G401 (cell line): ENCODE results near the gene SFTPB. TPM values are rescaled to one million over a fixed set of nuclear protein-coding genes. Genes with fewer than 3 reads are reported as not detected.

Source experiments
- DNase-seq: peaks from one replicate; pipeline ENCODE4 v3.0.0-alpha.2; 2015; ENCODE audit warnings: low spot score
- in situ Hi-C: cut with HindIII; loops from 2 replicates; pipeline ENCODE4 v1.10.0; 2016; ENCODE audit warnings: low sequenced_read_pairs, mixed read lengths
- total RNA-seq: library from RNA; depleted of rRNA; stranded (reverse); fragments of >200 nt; shearing (Covaris generic); gene quantifications from 2 replicates; pipeline ENCODE4 v1.2.3, GENCODE V29; 2014

The SFTPB gene
- total RNA-seq, 1 experiment from 2014 or later, result not detected

DNA sequence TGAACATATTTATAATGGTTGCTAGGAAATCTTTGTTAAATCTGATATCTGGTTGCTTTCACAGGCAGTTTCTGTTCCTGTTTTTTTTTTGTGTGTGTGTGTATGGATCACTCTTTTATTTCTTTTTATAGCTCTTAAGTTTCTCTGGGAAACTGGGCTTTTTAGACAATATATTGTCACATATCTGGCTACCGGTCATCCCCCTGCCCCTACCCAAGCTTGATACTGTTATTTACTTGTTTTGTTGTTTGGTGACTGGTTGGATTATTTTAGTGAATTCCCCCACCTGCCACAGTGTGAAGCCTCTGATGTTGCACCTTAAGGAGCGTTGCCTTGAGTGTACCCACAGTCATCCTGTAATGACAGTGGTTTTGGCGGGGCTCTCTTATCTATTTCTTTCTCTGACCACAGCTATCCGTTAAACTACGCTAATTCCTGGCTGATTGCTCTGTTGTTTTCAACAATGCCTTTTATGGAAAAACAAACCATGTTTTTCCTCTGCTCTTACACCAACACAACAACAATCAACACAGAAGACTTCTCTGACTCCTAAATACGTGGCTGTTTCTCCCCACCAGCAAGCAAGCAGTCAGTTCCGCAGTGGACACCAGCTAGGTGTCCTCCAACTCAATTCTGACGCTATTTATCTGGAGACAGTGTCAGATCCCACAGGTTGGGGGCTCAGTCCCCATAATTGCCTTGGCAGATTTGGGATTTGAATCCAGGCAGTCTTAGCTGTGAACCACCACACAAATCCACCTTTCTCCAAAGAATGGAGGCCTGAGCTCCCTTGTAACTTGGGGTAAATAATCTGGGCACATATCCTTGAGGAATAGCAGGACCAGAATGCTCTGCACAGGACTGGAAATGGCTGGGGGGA is 37.0 kb upstream of the SFTPB start:
- no peak for DNase-seq
- in situ Hi-C loops, result loop anchor here (5.0 to 25.0 kb wide), 2 partner anchors 48 to 107 kb away; no protein-coding TSS in a partner anchor

DNA sequence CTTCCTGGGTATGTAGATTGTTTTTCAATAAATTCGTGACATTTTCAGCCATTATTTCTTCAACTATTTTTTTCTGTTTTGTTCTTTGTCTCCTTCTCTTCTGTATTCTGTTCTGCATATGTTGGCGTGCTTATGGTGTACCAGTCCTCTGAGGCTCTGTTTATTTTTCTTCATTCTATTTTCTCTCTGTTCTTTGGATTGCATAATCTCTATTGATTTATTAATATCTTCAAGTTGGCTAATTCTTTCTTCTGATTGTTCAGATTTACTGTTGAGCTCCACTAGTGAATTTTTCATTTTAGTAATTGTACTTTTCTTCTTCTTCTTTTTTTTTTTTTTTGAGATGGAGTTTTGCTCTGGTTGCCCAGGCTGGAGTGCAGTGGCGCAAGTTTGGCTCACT is 36.0 kb upstream of the SFTPB start:
- in situ Hi-C loops, result loop anchor here (25.0 kb wide), 1 partner anchor 108 kb away; no protein-coding TSS in a partner anchor
- no peak for DNase-seq

DNA sequence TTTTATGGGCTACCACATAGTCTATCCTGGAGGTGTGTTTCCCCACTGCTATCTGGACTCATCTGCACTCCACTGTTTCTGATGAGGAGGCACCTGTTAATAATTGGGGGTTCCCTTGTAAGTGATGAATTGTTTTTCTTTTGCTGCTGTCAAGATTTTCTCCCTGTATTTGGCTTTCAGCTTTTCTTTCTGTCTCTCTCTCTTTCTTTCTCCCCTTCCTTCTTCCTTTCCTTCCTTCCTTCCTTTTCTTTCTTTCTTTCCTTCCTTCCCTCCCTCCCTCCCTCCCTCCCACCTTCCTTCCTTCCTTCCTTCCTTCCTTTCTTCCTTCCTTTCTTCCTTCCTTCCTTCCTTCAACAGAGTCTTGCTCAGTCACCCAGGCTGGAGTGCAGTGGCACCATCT is 35.3 kb upstream of the SFTPB start:
- DNase-seq, result no peak
- in situ Hi-C loops, result loop anchor here (25.0 kb wide), 1 partner anchor 109 kb away; no protein-coding TSS in a partner anchor

DNA sequence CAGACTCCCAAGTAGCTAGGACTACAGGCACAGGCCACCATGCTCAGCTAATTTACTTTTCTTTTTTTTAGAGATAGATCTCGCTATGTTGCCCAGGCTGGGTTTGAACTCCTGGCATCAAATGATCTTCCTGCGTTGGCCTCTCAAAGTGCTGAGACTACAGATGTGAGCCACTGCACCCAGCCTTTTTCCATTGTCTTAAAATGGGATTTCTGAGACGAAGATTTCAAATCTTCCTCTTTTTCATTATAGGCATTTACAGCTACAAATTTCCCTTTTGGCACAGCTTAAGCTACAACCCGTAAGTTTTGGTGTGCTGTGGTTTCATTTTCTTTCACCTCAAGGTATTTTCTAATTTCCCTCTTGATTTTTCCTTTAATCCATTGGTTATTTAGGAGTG is 34.8 kb upstream of the SFTPB start:
- DNase-seq, result no peak
- in situ Hi-C loops, result loop anchor here (25.0 kb wide), 1 partner anchor 110 kb away; no protein-coding TSS in a partner anchor

DNA sequence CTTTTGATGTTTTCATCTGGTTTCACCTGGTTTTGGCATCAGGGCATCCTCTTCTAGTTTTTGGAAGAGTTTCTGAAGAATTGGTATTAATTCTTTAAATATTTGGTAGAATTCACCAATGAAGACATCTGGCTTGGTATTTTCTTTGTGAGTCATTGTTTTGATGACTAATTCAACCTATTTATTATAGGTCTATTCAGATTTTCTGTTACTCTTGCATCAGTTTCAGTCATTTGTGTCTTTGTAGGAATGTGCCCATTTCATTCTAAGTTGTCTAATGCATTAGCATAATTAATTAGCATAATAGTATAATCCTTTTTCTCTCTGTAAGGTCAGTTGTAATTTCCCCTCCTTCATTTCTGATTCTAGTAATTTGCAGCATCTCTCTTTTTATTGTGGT is 34.2 kb upstream of the SFTPB start:
- DNase-seq, result no peak

DNA sequence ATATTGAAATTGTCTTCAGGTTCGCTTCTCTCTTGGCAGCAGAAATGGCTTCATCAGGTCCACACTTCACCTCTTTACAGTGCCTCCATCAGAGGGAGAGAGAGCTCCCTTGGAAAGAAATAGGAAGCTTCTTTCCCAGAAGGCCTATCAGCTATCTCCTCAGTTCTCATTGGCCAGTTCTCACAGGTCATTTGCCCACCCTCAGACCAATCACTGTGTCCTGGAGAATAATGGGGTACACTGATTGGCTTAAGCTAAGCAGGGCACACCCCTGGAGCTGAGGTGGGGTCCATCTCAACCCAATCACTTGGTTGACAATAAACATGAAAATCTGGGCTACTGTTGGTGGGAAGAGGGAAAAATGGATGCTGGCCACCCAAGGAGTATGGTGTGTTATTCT is 31.3 kb upstream of the SFTPB start:
- DNase-seq, result no peak
- in situ Hi-C loops, result no loop called here

More for the DNA sequence above, 34.2 kb upstream of the SFTPB start:
- in situ Hi-C loops, result loop anchor here (25.0 kb wide), 1 partner anchor 110 kb away; no protein-coding TSS in a partner anchor

DNA sequence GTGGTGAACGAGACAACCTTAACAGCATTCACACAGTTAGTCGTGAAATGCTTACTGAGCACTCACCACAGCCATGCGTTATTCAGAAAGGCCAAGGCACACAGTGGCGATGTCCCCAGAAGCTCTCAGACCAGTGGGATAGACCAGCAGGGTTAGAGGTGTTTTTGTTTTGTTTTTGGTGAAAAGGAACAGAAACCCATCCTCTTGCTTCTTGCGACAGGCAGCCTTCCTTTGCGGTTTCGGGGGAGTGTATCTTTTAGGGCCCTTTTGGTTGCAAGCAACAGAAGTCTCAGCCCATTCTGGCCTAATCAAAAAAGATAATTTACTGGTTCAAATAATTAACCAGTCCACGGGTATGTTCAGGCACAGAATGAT is 30.9 kb upstream of the SFTPB start:
- no peak for DNase-seq
- in situ Hi-C loops, result no loop called here

DNA sequence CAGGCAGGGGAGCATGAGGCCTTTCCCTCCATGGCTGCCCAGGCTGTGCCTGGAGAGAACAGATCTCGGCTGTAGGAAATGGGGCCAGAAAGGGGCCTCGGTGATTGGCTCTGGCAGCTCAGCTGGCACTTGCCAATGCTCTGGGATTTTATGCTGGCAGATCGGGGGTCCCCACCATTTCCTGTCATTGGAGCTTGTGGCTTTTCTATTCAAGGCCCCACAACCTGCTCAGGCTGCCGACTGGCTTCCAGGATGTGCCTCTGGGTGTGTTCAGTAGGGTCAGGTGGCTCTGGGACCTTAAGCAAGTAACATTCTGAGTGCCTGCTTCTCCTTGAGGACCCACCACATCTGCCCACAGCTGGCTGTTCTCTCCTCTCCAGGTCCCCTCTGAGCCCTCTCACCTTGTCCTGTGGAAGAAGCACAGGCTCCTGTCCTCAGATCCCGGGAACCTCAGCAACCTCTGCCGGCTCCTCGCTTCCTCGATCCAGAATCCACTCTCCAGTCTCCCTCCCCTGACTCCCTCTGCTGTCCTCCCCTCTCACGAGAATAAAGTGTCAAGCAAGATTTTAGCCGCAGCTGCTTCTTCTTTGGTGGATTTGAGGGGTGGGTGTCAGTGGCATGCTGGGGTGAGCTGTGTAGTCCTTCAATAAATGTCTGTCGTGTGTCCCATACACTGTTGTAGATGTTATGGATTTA is 30.3 kb upstream of the SFTPB start:
- no peak for DNase-seq
- in situ Hi-C loops, result no loop called here

DNA sequence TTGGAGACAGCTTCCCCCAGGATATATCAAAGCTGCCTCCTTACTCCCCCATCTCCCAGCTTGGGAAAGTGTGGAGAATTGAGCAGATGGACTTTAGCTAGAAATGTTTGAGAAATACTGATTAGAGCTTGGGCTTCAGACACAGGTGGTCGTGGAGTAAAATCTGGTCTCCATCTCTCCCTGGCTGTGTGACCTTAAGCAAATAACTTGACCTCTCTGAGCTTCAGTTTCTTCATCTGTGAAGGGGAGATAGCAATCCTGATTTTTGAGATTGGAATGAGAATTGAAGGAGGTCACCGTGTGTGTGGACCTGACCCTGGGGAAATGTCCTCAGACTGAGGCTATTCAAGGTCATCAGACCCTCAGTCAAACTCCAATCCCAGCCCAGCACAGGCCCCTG is 29.7 kb upstream of the SFTPB start:
- in situ Hi-C loops, result no loop called here

DNA sequence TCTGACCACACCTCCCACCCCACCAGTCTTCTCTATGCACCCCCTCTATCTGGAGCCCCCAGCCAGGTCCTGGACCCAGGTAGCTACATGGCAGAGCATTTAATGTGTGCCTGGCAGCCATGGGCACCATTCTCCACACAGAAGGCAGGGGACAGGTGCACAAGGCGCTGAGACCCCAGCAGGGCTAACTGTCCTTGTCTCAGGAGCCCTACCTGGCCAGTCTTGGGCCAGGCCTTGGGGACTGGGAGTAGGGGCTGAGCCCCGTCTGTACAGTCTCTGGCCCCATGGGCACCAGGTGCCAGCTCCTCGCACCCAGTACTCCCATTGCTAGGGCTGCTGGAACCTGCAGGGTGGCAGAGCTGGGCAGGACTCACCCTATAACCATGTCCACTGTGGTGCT is 29.1 kb upstream of the SFTPB start:
- in situ Hi-C loops, result no loop called here
- no peak for DNase-seq

More for the DNA sequence above, 29.7 kb upstream of the SFTPB start:
- no peak for DNase-seq

DNA sequence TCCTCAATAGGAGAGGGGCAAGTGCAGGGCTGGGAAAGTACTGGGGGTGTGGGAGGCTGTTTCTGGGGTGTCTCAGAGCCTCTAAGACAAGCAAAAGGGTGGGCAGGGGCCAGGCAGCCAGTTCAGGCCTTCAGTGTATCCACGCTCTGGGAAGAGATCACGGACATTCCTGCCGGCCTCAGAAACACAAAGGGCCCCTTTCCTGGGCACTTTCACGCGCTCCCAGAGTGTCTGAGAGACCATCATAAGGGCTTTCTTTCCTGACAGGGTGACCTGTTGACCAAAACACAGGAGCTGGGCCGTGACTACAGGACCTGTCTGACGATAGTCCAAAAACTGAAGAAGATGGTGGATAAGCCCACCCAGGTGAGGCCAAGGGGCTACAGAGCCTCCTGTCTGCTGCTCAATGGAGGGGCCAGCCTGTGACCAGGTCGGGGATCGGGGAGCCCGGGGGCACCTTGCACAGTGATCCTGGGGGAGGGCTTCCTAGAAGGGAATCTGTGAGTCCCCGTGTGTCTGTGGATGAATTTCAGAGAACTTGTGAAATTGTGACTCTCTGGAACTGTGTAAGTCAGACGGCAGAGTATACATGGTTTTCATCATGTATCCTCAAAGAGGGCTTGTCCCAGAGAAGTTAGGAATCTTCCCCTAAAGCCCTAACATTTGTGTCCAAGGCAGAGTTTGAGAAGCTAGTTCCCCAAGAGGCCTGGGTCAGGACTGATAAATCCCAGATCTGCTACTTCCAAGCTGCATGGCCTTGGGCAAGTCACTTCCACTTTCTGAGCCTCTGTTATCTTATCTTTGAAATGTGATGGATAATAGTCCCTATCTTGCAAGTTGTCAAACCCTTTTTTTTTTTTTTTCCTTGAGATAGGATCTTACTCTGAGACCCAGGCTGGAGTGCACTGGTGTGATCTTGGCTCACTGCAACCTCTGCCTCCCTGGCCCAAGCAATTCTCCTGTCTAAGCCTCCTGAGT is 28.0 kb upstream of the SFTPB start:
- DNase-seq, result no peak
- in situ Hi-C loops, result no loop called here

DNA sequence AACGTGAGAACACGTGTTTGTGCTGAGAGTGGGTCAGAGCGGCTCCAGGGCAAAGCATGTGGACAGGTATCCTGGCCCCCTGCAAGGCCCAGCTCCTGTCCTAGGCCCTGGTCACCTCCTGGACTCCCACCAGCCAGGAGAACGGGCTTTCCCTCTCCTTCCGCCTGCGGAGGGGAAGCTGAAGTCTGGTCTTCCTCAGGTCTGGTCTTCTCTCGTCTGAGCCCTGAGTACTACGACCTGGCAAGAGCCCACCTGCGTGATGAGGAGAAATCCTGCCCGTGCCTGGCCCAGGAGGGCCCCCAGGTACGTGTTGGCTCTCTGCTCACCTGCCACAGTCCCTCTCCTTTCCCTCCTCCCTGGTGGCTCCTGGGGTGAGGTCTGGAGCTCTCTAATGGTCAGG is 27.1 kb upstream of the SFTPB start:
- no peak for DNase-seq
- in situ Hi-C loops, result no loop called here

DNA sequence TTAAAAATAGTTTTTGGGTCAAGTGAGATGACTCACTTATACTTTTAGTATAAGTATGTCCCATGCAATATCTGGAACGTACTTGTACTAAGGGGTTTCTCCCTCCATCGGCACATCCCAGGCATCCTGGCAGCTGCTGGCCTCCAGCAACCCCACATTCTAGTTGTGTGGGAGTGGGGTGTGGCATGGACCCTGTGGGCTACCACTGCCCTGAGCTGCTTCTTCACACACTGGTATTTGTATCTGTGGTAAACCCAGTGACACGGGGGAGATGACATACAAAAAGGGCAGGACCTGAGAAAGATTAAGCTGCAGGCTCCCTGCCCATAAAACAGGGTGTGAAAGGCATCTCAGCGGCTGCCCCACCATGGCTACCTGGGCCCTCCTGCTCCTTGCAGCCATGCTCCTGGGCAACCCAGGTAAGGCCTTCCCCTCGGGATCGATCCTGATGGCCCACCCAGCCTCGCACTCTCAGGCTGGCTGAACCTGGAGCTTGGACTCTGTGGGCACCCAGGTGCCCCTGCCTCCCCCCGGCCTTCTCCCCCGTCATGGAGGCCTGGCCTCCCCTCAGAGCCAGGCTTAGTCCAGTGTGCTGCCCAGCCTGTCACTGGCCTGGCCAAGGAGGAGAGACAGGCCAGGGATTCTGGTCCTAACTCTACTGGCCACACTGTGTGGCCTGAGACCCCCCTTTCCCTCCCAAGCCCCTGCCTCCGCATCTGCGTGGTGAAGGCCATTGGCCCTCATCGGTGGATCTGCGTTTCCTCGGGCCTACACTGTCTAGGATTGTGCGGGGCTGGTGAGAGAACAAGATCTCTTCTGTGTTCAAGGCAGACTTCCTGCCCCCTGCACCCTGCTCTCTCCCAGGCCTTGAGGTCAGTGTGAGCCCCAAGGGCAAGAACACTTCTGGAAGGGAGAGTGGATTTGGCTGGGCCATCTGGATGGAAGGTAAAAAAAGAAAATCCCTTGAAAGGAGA is 26.3 kb upstream of the SFTPB start, which contains the start of gene GNLY:
TSS of gene GNLY (plus strand) at position 307 of the 974 bp plus-strand sequence. CDS start at position 368, 61 bp downstream.
- in situ Hi-C loops, result no loop called here
- no peak for DNase-seq

DNA sequence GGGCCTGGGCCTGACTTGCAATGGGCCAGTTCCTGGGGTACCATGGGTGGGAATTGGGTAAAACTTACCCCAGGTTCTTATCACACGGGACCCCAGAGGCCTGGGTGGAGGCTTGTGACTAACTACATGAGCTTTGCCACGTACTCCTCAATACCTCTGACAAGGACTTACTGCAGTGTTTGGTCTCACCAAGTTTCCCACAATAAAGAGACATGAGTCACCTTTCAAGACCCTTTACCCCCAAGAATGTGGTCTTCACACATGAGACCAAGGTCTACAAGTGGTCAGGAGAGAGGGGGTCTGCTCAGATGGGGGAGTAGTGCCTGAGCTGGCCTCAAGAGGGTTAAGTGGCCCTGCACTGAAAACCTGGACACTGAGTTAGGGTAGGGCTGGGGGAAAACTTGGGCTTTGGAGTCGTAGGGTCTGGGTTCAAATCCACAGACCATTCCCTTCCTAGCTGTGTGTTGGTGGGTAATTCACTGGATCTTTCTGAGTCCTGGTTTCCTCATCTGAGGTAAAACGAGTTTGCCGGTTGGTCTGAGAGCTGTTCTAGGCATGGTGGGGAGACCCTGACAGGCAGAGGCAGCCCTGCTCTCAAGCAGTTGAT is 24.1 kb upstream of the SFTPB start:
- in situ Hi-C loops, result no loop called here
- no peak for DNase-seq

DNA sequence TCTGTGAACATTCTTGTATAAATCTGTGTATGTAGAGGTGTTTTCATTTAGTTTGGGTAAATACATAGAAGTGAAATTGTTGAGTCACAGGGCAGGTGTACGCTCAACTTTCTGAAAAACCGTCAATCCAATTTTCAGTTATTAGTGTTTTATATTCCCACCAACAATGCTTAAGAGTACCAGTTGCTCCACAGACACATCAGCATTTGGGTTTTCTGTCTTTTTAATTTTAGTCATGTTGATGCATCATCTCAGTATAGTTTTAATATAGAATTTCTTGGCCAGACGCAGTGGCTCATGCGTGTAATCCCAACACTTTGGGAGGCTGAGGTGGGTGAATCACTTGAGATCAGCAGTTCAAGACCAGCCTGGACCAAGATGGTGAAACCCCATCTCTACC is 22.9 kb upstream of the SFTPB start:
- in situ Hi-C loops, result no loop called here

DNA sequence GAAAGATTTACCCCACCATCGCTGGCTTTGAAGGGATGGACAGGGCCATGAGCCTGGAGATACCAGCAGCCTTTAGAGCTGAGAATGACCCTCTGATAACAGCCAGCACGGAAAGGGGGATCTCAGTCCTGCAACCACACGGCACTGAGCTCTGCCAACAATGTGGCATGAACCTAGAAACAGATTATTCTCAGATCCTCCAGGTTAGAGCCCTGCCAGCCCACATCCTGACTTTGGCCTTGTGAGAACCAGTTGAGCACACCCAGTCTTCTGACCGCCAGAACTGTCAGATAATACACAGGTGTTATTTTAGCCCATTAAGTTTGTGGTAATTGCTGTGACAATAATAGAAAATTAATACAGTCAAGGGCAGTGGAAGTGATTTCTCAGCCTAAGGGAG is 16.8 kb upstream of the SFTPB start:
- DNase-seq, result no peak
- in situ Hi-C loops, result no loop called here

More for the DNA sequence above, 22.9 kb upstream of the SFTPB start:
- no peak for DNase-seq

DNA sequence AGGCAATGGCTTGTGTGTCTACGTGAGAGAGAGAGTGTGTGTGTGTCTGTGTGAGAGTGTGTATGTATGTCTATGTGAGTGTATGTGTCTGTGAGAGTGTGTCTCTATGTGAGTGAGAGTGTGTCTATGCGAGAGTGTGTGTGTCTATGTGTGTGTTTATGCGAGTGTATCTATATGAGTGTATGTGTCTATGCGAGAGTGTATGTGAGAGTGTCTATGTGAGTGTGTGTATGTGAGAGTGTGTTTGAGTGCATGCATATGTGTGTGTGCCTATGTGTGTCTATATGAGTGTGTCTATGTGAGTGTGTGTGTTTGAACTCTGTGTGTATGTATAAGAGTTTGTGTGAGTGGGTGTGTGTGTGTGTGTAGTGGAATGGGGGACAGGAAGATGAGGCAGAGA is 16.4 kb upstream of the SFTPB start:
- no peak for DNase-seq
- in situ Hi-C loops, result no loop called here

DNA sequence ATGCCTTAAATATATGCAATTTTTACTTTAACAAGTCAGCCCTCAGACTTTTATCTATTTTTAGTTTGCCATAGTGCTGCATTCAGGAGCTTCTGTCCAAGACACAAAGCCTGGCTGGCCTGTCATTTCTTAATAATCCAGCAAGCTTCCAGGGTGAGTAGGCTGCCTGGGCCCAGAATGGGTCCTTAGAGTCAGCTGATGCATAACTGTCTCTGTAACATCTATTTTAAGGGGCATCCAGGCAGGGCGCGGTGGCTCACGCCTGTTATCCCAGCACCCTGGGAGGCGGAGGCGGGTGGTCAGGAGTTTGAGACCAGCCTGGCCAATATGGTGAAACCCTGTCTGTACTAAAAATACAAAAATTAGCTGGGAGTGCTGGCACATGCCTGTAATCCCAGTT is 14.4 kb upstream of the SFTPB start:
- no peak for DNase-seq
- in situ Hi-C loops, result no loop called here
